H1 (cell line): ENCODE data around the gene PDK2. TPM values are rescaled to one million over a fixed set of nuclear protein-coding genes. Genes with fewer than 3 reads are reported as not detected.

Source experiments
- polyA plus RNA-seq, 7 experiments: library from polyadenylated mRNA; depleted of rRNA in 3 of 7; stranded (reverse) in 5 of 7; unstranded in 2 of 7; fragments of >200 nt in 5 of 7; fragments of 200-250 nt in 2 of 7; gene quantifications; 1 replicate in 5 of 7; 2 replicates in 1 of 7; 4 replicates in 1 of 7; pipeline versions ENCODE4 v1.2.1 to v1.2.3, GENCODE V29; 2011 to 2013; ENCODE audit warnings: missing spikeins in 2 of 7, mixed read lengths in 2 of 7
- total RNA-seq: library from RNA; stranded (reverse); fragmentation: NEBNext Ultra II Directional; extraction: Animal tissue kit (Norgen Biotek cat#: 25700); gene quantifications from 2 replicates; pipeline ENCODE4 v1.2.1, GENCODE V29; 2021
- TF ChIP-seq, protein P1 (sequence below): IDR thresholded peaks from 2 replicates; pipeline ENCODE4 v1.6.1; 2011; ENCODE audit warnings: low read length, improper control_type of control experiment

Gene PDK2
- total and polyA plus RNA-seq, 2 of the 8 experiments (the other 6 are each of a cell fraction or from before 2014, with no cell fraction given): 18.3 to 121 TPM

DNA sequence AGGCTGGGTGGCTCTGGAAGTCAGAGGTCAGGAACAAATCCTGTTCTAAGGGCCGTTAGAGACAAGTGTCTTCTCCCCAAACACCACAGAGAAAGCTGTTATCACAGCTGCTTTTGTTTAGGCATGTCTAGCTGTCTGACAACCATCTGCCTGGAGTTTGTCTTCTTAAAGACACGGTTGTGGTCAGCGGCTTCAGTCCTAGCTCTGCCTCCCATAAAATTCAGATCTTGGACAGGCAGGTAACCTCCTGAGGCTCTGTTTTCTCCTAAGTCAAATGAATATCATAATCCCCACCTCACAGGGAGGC lies 41.5 kb upstream of the PDK2 start (continued):
- TF ChIP-seq, protein P1, sequence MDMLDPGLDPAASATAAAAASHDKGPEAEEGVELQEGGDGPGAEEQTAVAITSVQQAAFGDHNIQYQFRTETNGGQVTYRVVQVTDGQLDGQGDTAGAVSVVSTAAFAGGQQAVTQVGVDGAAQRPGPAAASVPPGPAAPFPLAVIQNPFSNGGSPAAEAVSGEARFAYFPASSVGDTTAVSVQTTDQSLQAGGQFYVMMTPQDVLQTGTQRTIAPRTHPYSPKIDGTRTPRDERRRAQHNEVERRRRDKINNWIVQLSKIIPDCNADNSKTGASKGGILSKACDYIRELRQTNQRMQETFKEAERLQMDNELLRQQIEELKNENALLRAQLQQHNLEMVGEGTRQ: no peak
